Neural cell (in vitro differentiated cells): ENCODE data around the gene SLC39A13. TPM values are rescaled to one million over a fixed set of nuclear protein-coding genes. Genes with fewer than 3 reads are reported as not detected.

Source experiments
- H2AFZ ChIP-seq: fragments of 200-600, 300-800 bp; sonication (generic), shearing (Covaris generic); 2 replicates; pipeline ENCODE4 v1.6.0; 2014; ENCODE audit warnings: low read depth, mild to moderate bottlenecking, antibody characterized with exemption, low read length, moderate library complexity
- H3F3A ChIP-seq: fragments of 200-600 bp; shearing (Covaris generic); 2 replicates; pipeline ENCODE4 v1.6.1; 2016; ENCODE audit warnings: mild to moderate bottlenecking, moderate library complexity, mixed read lengths, antibody characterized with exemption, low read length; ENCODE audit not compliant: insufficient read depth, poor library complexity, severe bottlenecking
- H3K27ac ChIP-seq: fragments of 200-600, 300-800 bp; sonication (generic), shearing (Covaris generic); 2 replicates; pipeline ENCODE4 v1.5.1; 2014; ENCODE audit warnings: mild to moderate bottlenecking, low read length, moderate library complexity
- H3K27me3 ChIP-seq: fragments of 300-800, 200-600 bp; sonication (generic), shearing (Covaris generic); 2 replicates; pipeline ENCODE4 v1.6.0; 2014; ENCODE audit warnings: mild to moderate bottlenecking, low read depth, low read length, moderate library complexity; ENCODE audit not compliant: insufficient read depth
- H3K36me3 ChIP-seq: fragments of 300-800, 200-600 bp; sonication (generic), shearing (Covaris generic); 2 replicates; pipeline ENCODE4 v1.5.1; 2014; ENCODE audit warnings: mild to moderate bottlenecking, antibody characterized with exemption, low read length, moderate library complexity; ENCODE audit not compliant: insufficient read depth
- H3K4me2 ChIP-seq: fragments of 300-800, 200-600 bp; sonication (generic), shearing (Covaris generic); 2 replicates; pipeline ENCODE4 v1.6.0; 2014; ENCODE audit warnings: mild to moderate bottlenecking, low read length
- H3K4me3 ChIP-seq: fragments of 300-800, 200-600 bp; sonication (generic), shearing (Covaris generic); 2 replicates; pipeline ENCODE4 v1.5.1; 2014; ENCODE audit warnings: mild to moderate bottlenecking, low read length, moderate library complexity
- H3K79me2 ChIP-seq: fragments of 200-600 bp; shearing (Covaris generic); replicated peaks from 2 replicates; pipeline ENCODE4 v1.6.0; 2014; ENCODE audit warnings: mild to moderate bottlenecking, low read length, moderate library complexity; ENCODE audit not compliant: insufficient read depth
- H3K9ac ChIP-seq: fragments of 300-800, 200-600 bp; sonication (generic), shearing (Covaris generic); 2 replicates; pipeline ENCODE4 v1.6.1; 2016; ENCODE audit warnings: mild to moderate bottlenecking, low read length, mixed read lengths
- H3K9me2 ChIP-seq: fragments of 200-600 bp; shearing (Covaris generic); 2 replicates; pipeline ENCODE4 v1.6.1; 2016; ENCODE audit warnings: mild to moderate bottlenecking, low read length, mixed read lengths; ENCODE audit not compliant: insufficient read depth
- H3K9me3 ChIP-seq: fragments of 200-600, 300-800 bp; sonication (generic), shearing (Covaris generic); 2 replicates; pipeline ENCODE4 v1.6.1; 2016; ENCODE audit warnings: mild to moderate bottlenecking, mixed run types, low read length, moderate library complexity, mixed read lengths
- H4K20me1 ChIP-seq: fragments of 200-600 bp; shearing (Covaris generic); 2 replicates; pipeline ENCODE4 v1.6.1; 2016; ENCODE audit warnings: mild to moderate bottlenecking, mixed run types; ENCODE audit not compliant: insufficient read depth
- EP300 ChIP-seq: fragments of 450-650 bp; conservative IDR thresholded peaks from 2 replicates; pipeline ENCODE4 v1.6.1; 2014; ENCODE audit warnings: antibody characterized with exemption, mild to moderate bottlenecking, moderate library complexity; ENCODE audit not compliant: poor library complexity, severe bottlenecking
- EZH2 ChIP-seq: fragments of 200-600, 300-800 bp; shearing (Covaris generic), sonication (generic); IDR thresholded peaks from 2 replicates; pipeline ENCODE4 v1.6.1; 2014; ENCODE audit warnings: antibody characterized with exemption, low read length, borderline replicate concordance, mild to moderate bottlenecking; ENCODE audit not compliant: insufficient read depth, poor library complexity, severe bottlenecking
- MXI1 ChIP-seq: fragments of 450-650 bp; conservative IDR thresholded peaks from 2 replicates; pipeline ENCODE4 v1.6.1; 2014; ENCODE audit warnings: antibody characterized with exemption, mild to moderate bottlenecking; ENCODE audit not compliant: poor library complexity, severe bottlenecking
- POLR2AphosphoS5 ChIP-seq: IDR thresholded peaks from 2 replicates; pipeline ENCODE4 v1.6.1; 2012
- SMC3 ChIP-seq: fragments of 450-650 bp; conservative IDR thresholded peaks from 2 replicates; pipeline ENCODE4 v1.6.1; 2014; ENCODE audit warnings: antibody characterized with exemption, mild to moderate bottlenecking, moderate library complexity; ENCODE audit not compliant: poor library complexity
- TAF1 ChIP-seq: IDR thresholded peaks from 2 replicates; pipeline ENCODE4 v1.6.1; 2012; ENCODE audit warnings: low read depth
- polyA plus RNA-seq: library from polyadenylated mRNA; depleted of rRNA; stranded (reverse); fragments of >200 nt; gene quantifications from 2 replicates; pipeline ENCODE4 v1.2.3, GENCODE V29; 2014
- TF ChIP-seq, protein P1 (sequence below): IDR thresholded peaks from 2 replicates; pipeline ENCODE4 v1.6.1; 2012; ENCODE audit warnings: borderline replicate concordance

The SLC39A13 gene
- polyA plus RNA-seq, 1 donor from 2014 or later, result 48.0 TPM

DNA sequence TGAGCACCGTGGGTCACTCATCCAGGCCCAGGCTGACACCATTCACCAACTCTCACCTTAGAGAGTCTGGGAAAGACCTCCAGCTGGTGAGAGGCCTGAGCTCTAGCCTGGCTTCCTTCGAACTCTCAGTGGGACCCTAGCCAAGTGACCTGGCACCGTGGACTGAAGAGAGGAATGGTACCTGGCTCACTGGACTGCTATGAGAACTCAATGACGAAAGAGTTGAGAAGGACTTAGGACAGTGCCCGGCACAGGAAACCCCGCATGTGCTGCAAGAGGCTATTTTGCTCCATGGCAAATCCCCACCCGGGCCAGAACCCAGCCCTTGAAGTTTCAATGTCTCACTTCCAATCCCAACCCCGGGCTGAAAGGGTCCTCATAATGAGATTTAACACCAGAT lies 41.2 kb downstream of the SLC39A13 start:
- H3K9me3 ChIP-seq, result no peaks in the 10 kb centered on the region
- H3K9ac ChIP-seq, result no peak overlapping the region
- no peak overlapping the region for H3K27ac ChIP-seq
- no peak overlapping the region for H3K4me3 ChIP-seq
- H2AFZ ChIP-seq, result no peak overlapping the region
- H3K79me2 ChIP-seq, result no peaks in the 10 kb centered on the region
- H3K27me3 ChIP-seq, result no peaks in the 10 kb centered on the region
- no peaks in the 10 kb centered on the region for H3F3A ChIP-seq
- no peaks in the 10 kb centered on the region for H4K20me1 ChIP-seq
- TF ChIP-seq TAF1, result no peak
- TF ChIP-seq, protein P1, sequence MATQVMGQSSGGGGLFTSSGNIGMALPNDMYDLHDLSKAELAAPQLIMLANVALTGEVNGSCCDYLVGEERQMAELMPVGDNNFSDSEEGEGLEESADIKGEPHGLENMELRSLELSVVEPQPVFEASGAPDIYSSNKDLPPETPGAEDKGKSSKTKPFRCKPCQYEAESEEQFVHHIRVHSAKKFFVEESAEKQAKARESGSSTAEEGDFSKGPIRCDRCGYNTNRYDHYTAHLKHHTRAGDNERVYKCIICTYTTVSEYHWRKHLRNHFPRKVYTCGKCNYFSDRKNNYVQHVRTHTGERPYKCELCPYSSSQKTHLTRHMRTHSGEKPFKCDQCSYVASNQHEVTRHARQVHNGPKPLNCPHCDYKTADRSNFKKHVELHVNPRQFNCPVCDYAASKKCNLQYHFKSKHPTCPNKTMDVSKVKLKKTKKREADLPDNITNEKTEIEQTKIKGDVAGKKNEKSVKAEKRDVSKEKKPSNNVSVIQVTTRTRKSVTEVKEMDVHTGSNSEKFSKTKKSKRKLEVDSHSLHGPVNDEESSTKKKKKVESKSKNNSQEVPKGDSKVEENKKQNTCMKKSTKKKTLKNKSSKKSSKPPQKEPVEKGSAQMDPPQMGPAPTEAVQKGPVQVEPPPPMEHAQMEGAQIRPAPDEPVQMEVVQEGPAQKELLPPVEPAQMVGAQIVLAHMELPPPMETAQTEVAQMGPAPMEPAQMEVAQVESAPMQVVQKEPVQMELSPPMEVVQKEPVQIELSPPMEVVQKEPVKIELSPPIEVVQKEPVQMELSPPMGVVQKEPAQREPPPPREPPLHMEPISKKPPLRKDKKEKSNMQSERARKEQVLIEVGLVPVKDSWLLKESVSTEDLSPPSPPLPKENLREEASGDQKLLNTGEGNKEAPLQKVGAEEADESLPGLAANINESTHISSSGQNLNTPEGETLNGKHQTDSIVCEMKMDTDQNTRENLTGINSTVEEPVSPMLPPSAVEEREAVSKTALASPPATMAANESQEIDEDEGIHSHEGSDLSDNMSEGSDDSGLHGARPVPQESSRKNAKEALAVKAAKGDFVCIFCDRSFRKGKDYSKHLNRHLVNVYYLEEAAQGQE, result no peak
- no peak for TF ChIP-seq SMC3
- TF ChIP-seq POLR2AphosphoS5, result no peak
- TF ChIP-seq EP300, result no peak
- no peak for TF ChIP-seq EZH2
- no peak for TF ChIP-seq MXI1
- no peaks in the 10 kb centered on the region for H3K36me3 ChIP-seq
- no peaks in the 10 kb centered on the region for H3K9me2 ChIP-seq
- no peak overlapping the region for H3K4me2 ChIP-seq

DNA sequence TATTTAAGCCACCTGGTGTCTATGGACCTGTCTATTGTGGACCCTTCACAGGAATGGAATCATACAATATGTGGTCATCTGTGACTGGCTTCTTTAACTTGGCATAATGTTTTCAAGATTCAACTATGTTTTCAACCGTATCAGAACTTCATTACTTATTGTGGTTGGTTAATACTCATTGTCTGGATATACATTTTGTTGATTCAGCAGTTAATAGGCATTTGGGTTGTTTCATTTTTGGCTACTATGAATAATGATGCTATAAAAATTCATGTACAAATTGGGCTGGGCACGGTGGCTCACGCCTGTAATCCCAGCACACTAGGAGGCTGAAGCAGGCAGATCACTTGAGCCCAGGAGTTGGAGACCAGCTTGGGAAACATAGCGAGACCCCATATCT lies 43.0 kb downstream of the SLC39A13 start:
- H3K79me2 ChIP-seq, result no peaks in the 10 kb centered on the region

More for the DNA sequence above, 43.0 kb downstream of the SLC39A13 start:
- TF ChIP-seq MXI1 (no peak), EZH2 (no peak), SMC3 (no peak), TAF1 (no peak)
- TF ChIP-seq, protein P1, result no peak
- Histone ChIP-seq H3K9me2 (no peaks in the 10 kb centered on the region), H2AFZ (no peak overlapping the region), H3K9ac (no peak overlapping the region), H3K27ac (no peak overlapping the region), H3K36me3 (no peaks in the 10 kb centered on the region), H3K9me3 (no peaks in the 10 kb centered on the region), H4K20me1 (no peaks in the 10 kb centered on the region), H3F3A (no peaks in the 10 kb centered on the region), H3K27me3 (no peaks in the 10 kb centered on the region), H3K4me3 (no peak overlapping the region), H3K4me2 (no peak overlapping the region)
